HCT116 (cell line): ENCODE data around the gene E2F1. TPM values are rescaled to one million over a fixed set of nuclear protein-coding genes. Genes with fewer than 3 reads are reported as not detected.

Experiments
- ATAC-seq: fragments of 200-7000 bp; cut with Tn5 transposase; 2 replicates; pipeline ENCODE4 v1.9.1; 2020; ENCODE audit warnings: mild to moderate bottlenecking, moderate library complexity
- BruUV-seq: library from RNA; stranded (reverse); fragments of 400-500 nt; replicated peaks from 2 replicates; lab custom pipeline; 2021; lab: Mats Ljungman, UMichigan
- CTCF ChIA-PET: fragments of 300-600 bp; sonication (Branson Sonifier 250); formaldehyde crosslinking; loops from one replicate; lab custom pipeline; 2021; ENCODE audit warnings: antibody characterized with exemption; lab: Charles Lee
- POLR2A ChIA-PET: fragments of 300-600, 350-600 bp; sonication (Branson Sonifier 250); formaldehyde crosslinking; loops from one replicate; lab custom pipeline; 2021; ENCODE audit warnings: antibody characterized with exemption; lab: Charles Lee
- RAD21 ChIA-PET, 2 experiments: fragments of 300-600 bp; sonication (Branson Sonifier 250); formaldehyde crosslinking; loops; one replicate each; lab custom pipeline; 2023; ENCODE audit warnings: low total read pairs in 2 of 2; ENCODE audit not compliant: uncharacterized antibody in 2 of 2, unreplicated experiment in 2 of 2, low non-redundant PET in 1 of 2; lab: Charles Lee
- DNase-seq: peaks from one replicate; pipeline ENCODE4 v3.0.0-alpha.2; 2010; ENCODE audit warnings: low read depth, low spot score
- H2AFZ ChIP-seq: fragments of 200-600 bp; shearing (Covaris generic), sonication (generic); 2 replicates; pipeline ENCODE4 v1.6.1; 2017; ENCODE audit warnings: low read depth, mixed run types, mixed read lengths, antibody characterized with exemption, low read length; ENCODE audit not compliant: poor library complexity, severe bottlenecking
- H3K27ac ChIP-seq: 2 replicates; pipeline ENCODE4 v1.5.1; 2012; ENCODE audit warnings: low read depth, low read length
- H3K27me3 ChIP-seq: fragments of 200-600 bp; sonication (generic); 2 replicates; pipeline ENCODE4 v1.6.1; 2016; ENCODE audit warnings: mixed run types, low read length, mixed read lengths; ENCODE audit not compliant: insufficient read depth
- H3K36me3 ChIP-seq, 2 experiments: fragments of 200-500 bp in 1 of 2; fragments of 200-600 bp in 1 of 2; sonication (Bioruptor generic) in 1 of 2; sonication (generic) in 1 of 2; 2 replicates each; pipeline versions ENCODE4 v1.5.1 to v1.6.1; 2014 to 2016; ENCODE audit warnings: low read length in 2 of 2, inconsistent platforms in 1 of 2, mixed read lengths in 1 of 2, mixed run types in 1 of 2; ENCODE audit not compliant: insufficient read depth in 2 of 2, control insufficient read depth in 1 of 2
- H3K4me1 ChIP-seq, 2 experiments: fragments of 200-600 bp in 1 of 2; sonication (generic) in 1 of 2; 2 replicates each; pipeline versions ENCODE4 v1.5.1 to v1.6.1; 2012 to 2017; ENCODE audit warnings: low read length in 2 of 2, inconsistent platforms in 1 of 2, mild to moderate bottlenecking in 1 of 2, mixed read lengths in 1 of 2, mixed run types in 1 of 2, moderate library complexity in 1 of 2; ENCODE audit not compliant: insufficient read depth in 2 of 2, control insufficient read depth in 1 of 2
- H3K4me2 ChIP-seq: fragments of 200-600 bp; sonication (generic); 2 replicates; pipeline ENCODE4 v1.6.1; 2017; ENCODE audit warnings: mixed run types, low read length, mixed read lengths
- H3K4me3 ChIP-seq, 2 experiments: fragments of 200-600 bp in 1 of 2; sonication (generic) in 1 of 2; replicated peaks in 1 of 2; 2 replicates each; pipeline ENCODE4 v1.5.1; 2011 to 2016; ENCODE audit warnings: low read length in 2 of 2, control low read depth in 1 of 2, low read depth in 1 of 2, mild to moderate bottlenecking in 1 of 2, mixed read lengths in 1 of 2, mixed run types in 1 of 2
- H3K79me2 ChIP-seq: fragments of 200-600 bp; sonication (generic); 2 replicates; pipeline ENCODE4 v1.6.1; 2017; ENCODE audit warnings: mild to moderate bottlenecking, mixed run types, low read length, moderate library complexity, mixed read lengths; ENCODE audit not compliant: insufficient read depth
- H3K9ac ChIP-seq: fragments of 200-600 bp; sonication (generic); 2 replicates; pipeline ENCODE4 v1.6.1; 2016; ENCODE audit warnings: low read length, mixed read lengths
- H3K9me2 ChIP-seq: fragments of 200-600 bp; sonication (generic), shearing (Covaris generic); 2 replicates; pipeline ENCODE4 v1.6.1; 2017; ENCODE audit warnings: mixed run types, mild to moderate bottlenecking, moderate library complexity; ENCODE audit not compliant: insufficient read depth
- H3K9me3 ChIP-seq, 2 experiments: fragments of 200-500 bp in 1 of 2; fragments of 200-600 bp in 1 of 2; sonication (Bioruptor generic) in 1 of 2; sonication (generic) in 1 of 2; 2 replicates each; pipeline ENCODE4 v1.6.1; 2014 to 2017; ENCODE audit warnings: low read length in 2 of 2, mixed read lengths in 2 of 2, inconsistent platforms in 1 of 2, low read depth in 1 of 2, mild to moderate bottlenecking in 1 of 2, mixed run types in 1 of 2, moderate library complexity in 1 of 2; ENCODE audit not compliant: control insufficient read depth in 1 of 2, insufficient read depth in 1 of 2
- H4K20me1 ChIP-seq: fragments of 200-600 bp; sonication (generic), shearing (Covaris generic); 2 replicates; pipeline ENCODE4 v1.6.1; 2017; ENCODE audit warnings: mixed run types, mild to moderate bottlenecking, moderate library complexity; ENCODE audit not compliant: insufficient read depth
- CBX3 ChIP-seq: IDR thresholded peaks from 2 replicates; pipeline ENCODE4 v1.6.1; 2012; ENCODE audit warnings: low read depth
- CEBPB ChIP-seq: IDR thresholded peaks from 2 replicates; pipeline ENCODE4 v1.6.1; 2012; ENCODE audit warnings: low read depth
- EGR1 ChIP-seq: IDR thresholded peaks from 2 replicates; pipeline ENCODE4 v1.6.1; 2012; ENCODE audit warnings: low read depth
- EZH2phosphoT487 ChIP-seq: fragments of 200-600 bp; IDR thresholded peaks from 2 replicates; pipeline ENCODE4 v1.6.1; 2018; ENCODE audit warnings: antibody characterized with exemption, borderline replicate concordance
- FOSL1 ChIP-seq: IDR thresholded peaks from 2 replicates; pipeline ENCODE4 v1.6.1; 2012; ENCODE audit warnings: low read depth
- MAX ChIP-seq: IDR thresholded peaks from 2 replicates; pipeline ENCODE4 v1.6.1; 2012
- POLR2A ChIP-seq: IDR thresholded peaks from 2 replicates; pipeline ENCODE4 v1.7.0; 2011; ENCODE audit warnings: borderline replicate concordance; ENCODE audit not compliant: insufficient read depth, insufficient read length; ENCODE audit errors: extremely low read depth
- SIN3A ChIP-seq: IDR thresholded peaks from 2 replicates; pipeline ENCODE4 v1.6.1; 2012; ENCODE audit warnings: low read depth
- SP1 ChIP-seq: IDR thresholded peaks from 2 replicates; pipeline ENCODE4 v1.6.1; 2012; ENCODE audit warnings: low read depth
- TCF7L2 ChIP-seq: IDR thresholded peaks from 2 replicates; pipeline ENCODE4 v1.7.0; 2011; ENCODE audit warnings: borderline replicate concordance, inconsistent platforms; ENCODE audit not compliant: insufficient read depth, insufficient read length; ENCODE audit errors: extremely low read depth
- ZFX ChIP-seq: fragments of 450-650 bp; IDR thresholded peaks from 2 replicates; pipeline ENCODE4 v1.6.1; 2017
- intact Hi-C: fragments of 100-400 bp; cut with micrococcal nuclease; formaldehyde crosslinking; loops from 2 replicates; pipeline ENCODE4 v1.10.0; 2022
- total RNA-seq: library from RNA; stranded (reverse); gene quantifications from one replicate; pipeline ENCODE4 v1.2.1, GENCODE V29; 2021; ENCODE audit not compliant: unreplicated experiment
- TF ChIP-seq, protein P1 (sequence below): IDR thresholded peaks from 2 replicates; pipeline ENCODE4 v1.6.1; 2012; ENCODE audit warnings: low read depth

The E2F1 gene
- total RNA-seq, 1 experiment from 2014 or later = 30.9 TPM

DNA sequence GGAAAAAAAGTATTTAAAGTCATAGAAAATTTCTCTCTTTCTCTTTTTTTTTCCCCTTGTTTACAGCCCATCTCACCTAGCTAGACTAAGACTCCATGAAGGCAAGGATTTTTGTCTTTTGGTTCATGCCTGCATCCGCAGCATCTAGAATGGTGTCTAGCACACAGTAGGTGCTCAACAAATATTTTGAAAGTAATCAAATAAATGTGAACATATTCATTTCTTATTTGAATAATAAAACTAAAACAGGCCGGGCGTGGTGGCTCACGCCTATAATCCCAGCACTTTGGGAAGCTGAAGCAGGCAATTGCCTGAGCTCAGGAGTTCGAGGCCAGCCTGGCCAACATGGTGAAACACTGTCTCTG lies 40.9 kb upstream of the E2F1 start:
- DNase-seq (no peak), ATAC-seq (no peak)
- H3K27ac ChIP-seq = no peak overlapping the region
- H3K79me2 ChIP-seq = no peaks in the 10 kb centered on the region
- intact Hi-C loops = no loop called here
- no peak overlapping the region for H3K4me2 ChIP-seq
- ChIA-PET RAD21 (no interaction called here), CTCF (no interaction called here), POLR2A (no interaction called here)
- TF ChIP-seq FOSL1 (no peak), CBX3 (no peak), MAX (no peak), POLR2A (no peak)
- no peak overlapping the region for H2AFZ ChIP-seq
- no peaks in the 10 kb centered on the region for H4K20me1 ChIP-seq
- no peak overlapping the region for H3K4me3 ChIP-seq
- no TSS peak for BruUV-seq
- H3K9me2 ChIP-seq = no peaks in the 10 kb centered on the region
- H3K9ac ChIP-seq = no peak overlapping the region
- H3K27me3 ChIP-seq = no peaks in the 10 kb centered on the region
- H3K4me1 ChIP-seq = peaks cover 5% of the 10 kb centered on the region in 2 experiments; a peak in 2 of 4 replicates
- H3K9me3 ChIP-seq = no peaks in the 10 kb centered on the region
- no peaks in the 10 kb centered on the region for H3K36me3 ChIP-seq

- TF ChIP-seq FOSL1 (no peak), CBX3 (no peak), TCF7L2 (no peak), ZFX (no peak), POLR2A (no peak), EZH2phosphoT487 (no peak), SP1 (no peak), EGR1 (no peak), SIN3A (no peak), CEBPB (no peak)
- TF ChIP-seq, protein P1, sequence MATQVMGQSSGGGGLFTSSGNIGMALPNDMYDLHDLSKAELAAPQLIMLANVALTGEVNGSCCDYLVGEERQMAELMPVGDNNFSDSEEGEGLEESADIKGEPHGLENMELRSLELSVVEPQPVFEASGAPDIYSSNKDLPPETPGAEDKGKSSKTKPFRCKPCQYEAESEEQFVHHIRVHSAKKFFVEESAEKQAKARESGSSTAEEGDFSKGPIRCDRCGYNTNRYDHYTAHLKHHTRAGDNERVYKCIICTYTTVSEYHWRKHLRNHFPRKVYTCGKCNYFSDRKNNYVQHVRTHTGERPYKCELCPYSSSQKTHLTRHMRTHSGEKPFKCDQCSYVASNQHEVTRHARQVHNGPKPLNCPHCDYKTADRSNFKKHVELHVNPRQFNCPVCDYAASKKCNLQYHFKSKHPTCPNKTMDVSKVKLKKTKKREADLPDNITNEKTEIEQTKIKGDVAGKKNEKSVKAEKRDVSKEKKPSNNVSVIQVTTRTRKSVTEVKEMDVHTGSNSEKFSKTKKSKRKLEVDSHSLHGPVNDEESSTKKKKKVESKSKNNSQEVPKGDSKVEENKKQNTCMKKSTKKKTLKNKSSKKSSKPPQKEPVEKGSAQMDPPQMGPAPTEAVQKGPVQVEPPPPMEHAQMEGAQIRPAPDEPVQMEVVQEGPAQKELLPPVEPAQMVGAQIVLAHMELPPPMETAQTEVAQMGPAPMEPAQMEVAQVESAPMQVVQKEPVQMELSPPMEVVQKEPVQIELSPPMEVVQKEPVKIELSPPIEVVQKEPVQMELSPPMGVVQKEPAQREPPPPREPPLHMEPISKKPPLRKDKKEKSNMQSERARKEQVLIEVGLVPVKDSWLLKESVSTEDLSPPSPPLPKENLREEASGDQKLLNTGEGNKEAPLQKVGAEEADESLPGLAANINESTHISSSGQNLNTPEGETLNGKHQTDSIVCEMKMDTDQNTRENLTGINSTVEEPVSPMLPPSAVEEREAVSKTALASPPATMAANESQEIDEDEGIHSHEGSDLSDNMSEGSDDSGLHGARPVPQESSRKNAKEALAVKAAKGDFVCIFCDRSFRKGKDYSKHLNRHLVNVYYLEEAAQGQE = no peak
- no peak overlapping the region for H3K9ac ChIP-seq
- H3K9me2 ChIP-seq = no peaks in the 10 kb centered on the region
- no peaks in the 10 kb centered on the region for H3K36me3 ChIP-seq
- no peaks in the 10 kb centered on the region for H3K9me3 ChIP-seq
- H4K20me1 ChIP-seq = no peaks in the 10 kb centered on the region
- no peaks in the 10 kb centered on the region for H3K79me2 ChIP-seq
- no peak for ATAC-seq
- H2AFZ ChIP-seq = no peak overlapping the region
- BruUV-seq = no TSS peak
- CTCF ChIA-PET = no interaction called here
- peaks cover 0 to 4% of the 10 kb centered on the region in 2 experiments; a peak in 1 of 4 replicates for H3K4me1 ChIP-seq
- no peak for DNase-seq
- RAD21 ChIA-PET = no interaction called here
- H3K27ac ChIP-seq = no peak overlapping the region
- no peak overlapping the region for H3K4me3 ChIP-seq
- POLR2A ChIA-PET = no interaction called here
- no peak overlapping the region for H3K4me2 ChIP-seq
- H3K27me3 ChIP-seq = no peaks in the 10 kb centered on the region
- intact Hi-C loops = no loop called here
These were observed 39.6 kb upstream of the E2F1 start for GRCh38 chr20:33725607-33726264.
